Mesendoderm (in vitro differentiated cells): Measurements from ENCODE around the gene SYTL5. TPM values are rescaled to one million over a fixed set of nuclear protein-coding genes. Genes with fewer than 3 reads are reported as not detected.

ENCODE experiments used
- DNase-seq: peaks from one replicate; pipeline ENCODE4 v3.0.0; 2013
- H2AK5ac ChIP-seq: 2 replicates; pipeline ENCODE4 v1.6.1; 2013; ENCODE audit warnings: low read length, inconsistent platforms
- H2BK120ac ChIP-seq: 2 replicates; pipeline ENCODE4 v1.6.1; 2013; ENCODE audit warnings: low read depth, mild to moderate bottlenecking, low read length, moderate library complexity, mixed read lengths
- H2BK15ac ChIP-seq: replicated peaks from 2 replicates; pipeline ENCODE4 v1.6.1; 2013; ENCODE audit warnings: low read depth, mild to moderate bottlenecking, moderate library complexity
- H2BK5ac ChIP-seq: 2 replicates; pipeline ENCODE4 v1.6.1; 2013; ENCODE audit warnings: low read length, inconsistent platforms
- H3K18ac ChIP-seq: 2 replicates; pipeline ENCODE4 v1.6.1; 2013; ENCODE audit warnings: mild to moderate bottlenecking, low read length, mixed read lengths
- H3K23ac ChIP-seq: one replicate; pipeline ENCODE4 v1.6.1; 2013; ENCODE audit warnings: low read length
- H3K27ac ChIP-seq: 2 replicates; pipeline ENCODE4 v1.5.1; 2013; ENCODE audit warnings: low read depth, mild to moderate bottlenecking, inconsistent platforms, low read length, moderate library complexity
- H3K27me3 ChIP-seq: 2 replicates; pipeline ENCODE4 v1.6.1; 2013; ENCODE audit warnings: low read length, control low read depth, mild to moderate bottlenecking, inconsistent platforms; ENCODE audit not compliant: insufficient read depth, poor library complexity
- H3K36me3 ChIP-seq: 2 replicates; pipeline ENCODE4 v1.6.1; 2013; ENCODE audit warnings: low read length, inconsistent platforms; ENCODE audit not compliant: control insufficient read depth, insufficient read depth
- H3K4ac ChIP-seq: one replicate; pipeline ENCODE4 v1.6.1; 2013; ENCODE audit warnings: low read depth, mild to moderate bottlenecking, low read length, moderate library complexity
- H3K4me1 ChIP-seq: 2 replicates; pipeline ENCODE4 v1.6.1; 2013; ENCODE audit warnings: low read depth, low read length, inconsistent platforms; ENCODE audit not compliant: control insufficient read depth
- H3K4me2 ChIP-seq: 2 replicates; pipeline ENCODE4 v1.6.1; 2013; ENCODE audit warnings: low read length
- H3K4me3 ChIP-seq: 2 replicates; pipeline ENCODE4 v1.5.1; 2013; ENCODE audit warnings: mild to moderate bottlenecking, low read length
- H3K56ac ChIP-seq: one replicate; pipeline ENCODE4 v1.6.1; 2013; ENCODE audit warnings: low read length
- H3K79me1 ChIP-seq: 2 replicates; pipeline ENCODE4 v1.6.1; 2013; ENCODE audit warnings: low read length, inconsistent platforms
- H3K79me2 ChIP-seq: 2 replicates; pipeline ENCODE4 v1.6.1; 2013; ENCODE audit warnings: mild to moderate bottlenecking, low read length; ENCODE audit not compliant: control insufficient read depth, insufficient read depth
- H3K9ac ChIP-seq: 2 replicates; pipeline ENCODE4 v1.6.1; 2013; ENCODE audit warnings: low read length, inconsistent platforms
- H4K5ac ChIP-seq: one replicate; pipeline ENCODE4 v1.6.1; 2013; ENCODE audit warnings: low read length
- H4K8ac ChIP-seq: one replicate; pipeline ENCODE4 v1.6.1; 2013; ENCODE audit warnings: low read depth, mild to moderate bottlenecking, control low read depth, low read length, moderate library complexity
- WGBS: extraction: QIAGEN DNeasy Blood & Tissue Kit; methylation state at CpG from one replicate; pipeline ENCODE4 v1.1.7; 2013; ENCODE audit warnings: low lambda C conversion rate, missing lambda C conversion rate; ENCODE audit not compliant: insufficient coverage; ENCODE audit errors: extremely low coverage; 5-methylcytosine and 5-hydroxymethylcytosine counted together
- polyA plus RNA-seq, 2 experiments: library from polyadenylated mRNA; stranded (reverse); fragments of 200-250 nt; gene quantifications; one replicate each; pipeline ENCODE4 v1.2.3, GENCODE V29; 2013

The SYTL5 gene
- polyA plus RNA-seq (2013, experiment 1 of 2) = 0.29 TPM
- 0.31 TPM for polyA plus RNA-seq (2013, experiment 2 of 2)

- H3K18ac ChIP-seq = no peak within 1 kb of the TSS
- H3K27me3 ChIP-seq = no peaks in the 10 kb centered on the region
- H4K8ac ChIP-seq = no peak within 1 kb of the TSS
- H2BK5ac ChIP-seq = no peak within 1 kb of the TSS
- H4K5ac ChIP-seq = no peak within 1 kb of the TSS
- H3K4me2 ChIP-seq = no peak within 1 kb of the TSS
- H2BK15ac ChIP-seq = no peak within 1 kb of the TSS
- H3K4ac ChIP-seq = no peak within 1 kb of the TSS
- no peak within 1 kb of the TSS for H3K9ac ChIP-seq
- no CpG with 5 or more reads among the region's 1 CpG for WGBS
- no peak within 1 kb of the TSS for H3K23ac ChIP-seq
- no peak within 1 kb of the TSS for H3K56ac ChIP-seq
- no peaks in the 10 kb centered on the region for H3K4me1 ChIP-seq
- DNase-seq = no peak
- H2AK5ac ChIP-seq = no peak within 1 kb of the TSS
- H2BK120ac ChIP-seq = no peak within 1 kb of the TSS
- no peak within 1 kb of the TSS for H3K4me3 ChIP-seq
- H3K79me2 ChIP-seq = no peaks in the 10 kb centered on the region
- H3K36me3 ChIP-seq = no peaks in the 10 kb centered on the region
- H3K79me1 ChIP-seq = no peaks in the 10 kb centered on the region
- H3K27ac ChIP-seq = no peak within 1 kb of the TSS
These were observed at the start of gene SYTL5 for GRCh38 chrX:38006291-38006690. SYTL5 (plus strand) TSS chrX:38006553; CDS start chrX:38033890, 27,337 bp downstream.

- WGBS = no CpG with 5 or more reads among the region's 7 CpGs
- Histone ChIP-seq H2AK5ac (no peak overlapping the region), H3K79me1 (no peaks in the 10 kb centered on the region), H2BK15ac (no peak overlapping the region), H3K4me2 (no peak overlapping the region), H3K27ac (no peak overlapping the region), H2BK120ac (no peak overlapping the region), H4K8ac (no peak overlapping the region), H3K4me3 (no peak overlapping the region), H3K4ac (no peak overlapping the region), H3K27me3 (no peaks in the 10 kb centered on the region), H3K4me1 (no peaks in the 10 kb centered on the region), H3K79me2 (no peaks in the 10 kb centered on the region), H3K9ac (no peak overlapping the region), H2BK5ac (no peak overlapping the region), H3K56ac (no peak overlapping the region), H3K23ac (no peak overlapping the region), H4K5ac (no peak overlapping the region), H3K36me3 (no peaks in the 10 kb centered on the region), H3K18ac (no peak overlapping the region)
- peak; percentile 32 for DNase-seq
These were observed 47.7 kb upstream of the SYTL5 start for GRCh38 chrX:37958525-37959211.

DNA sequence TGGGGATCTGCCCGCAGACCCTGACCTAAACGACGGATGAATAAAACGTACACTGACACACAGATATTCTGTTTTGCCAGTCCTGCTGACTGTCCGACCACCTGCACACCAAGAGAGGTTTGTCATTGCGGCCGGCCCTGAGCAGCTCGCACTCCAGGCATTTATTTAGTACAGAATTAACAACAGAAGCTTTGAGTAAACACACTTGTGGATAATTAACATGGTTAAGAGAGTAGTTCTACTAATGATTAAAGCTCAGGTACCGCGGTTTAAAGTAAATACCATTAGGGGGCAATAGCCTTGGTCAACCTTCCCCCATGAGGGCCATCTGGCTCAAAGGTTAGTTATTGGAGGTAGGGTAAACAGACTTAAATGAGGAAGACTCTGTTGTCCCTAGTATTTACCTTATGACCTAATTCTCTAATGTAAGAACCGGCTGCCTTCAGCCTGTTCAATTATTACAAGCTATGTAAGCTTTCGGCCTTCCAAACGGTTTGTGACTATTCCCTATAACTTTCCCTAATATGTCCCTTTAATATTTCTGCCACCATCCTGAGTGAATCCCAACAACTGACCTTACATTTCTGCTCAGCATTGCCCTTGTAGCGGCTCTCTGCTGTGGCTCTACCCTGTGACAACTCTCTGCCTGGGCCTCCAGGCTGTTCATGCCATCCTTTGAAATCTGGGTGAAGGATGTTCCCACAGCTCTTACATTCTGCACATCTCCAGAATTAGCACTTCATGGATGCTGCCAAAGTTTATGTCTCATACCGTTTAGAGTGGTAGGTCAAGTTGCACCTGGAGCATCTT is 46.9 kb upstream of the SYTL5 start:
- Histone ChIP-seq H3K36me3 (no peaks in the 10 kb centered on the region), H3K18ac (no peak overlapping the region), H4K5ac (no peak overlapping the region), H2AK5ac (no peak overlapping the region), H3K27ac (no peak overlapping the region), H2BK5ac (no peak overlapping the region), H3K4me1 (no peaks in the 10 kb centered on the region), H3K4ac (no peak overlapping the region), H3K79me1 (no peaks in the 10 kb centered on the region), H3K4me2 (no peak overlapping the region), H2BK15ac (no peak overlapping the region), H3K79me2 (no peaks in the 10 kb centered on the region), H4K8ac (no peak overlapping the region), H3K56ac (no peak overlapping the region), H3K27me3 (no peaks in the 10 kb centered on the region), H3K4me3 (no peak overlapping the region), H2BK120ac (no peak overlapping the region), H3K9ac (no peak overlapping the region), H3K23ac (no peak overlapping the region)
- WGBS = no CpG with 5 or more reads among the region's 15 CpGs
- no peak for DNase-seq

GRCh38 chrX:37961118-37961517 is 45.2 kb upstream of the SYTL5 start:
- Histone ChIP-seq H3K4me2 (no peak overlapping the region), H2BK15ac (no peak overlapping the region), H3K23ac (no peak overlapping the region), H2BK120ac (no peak overlapping the region), H3K4ac (no peak overlapping the region), H2BK5ac (no peak overlapping the region), H3K27me3 (no peaks in the 10 kb centered on the region), H3K9ac (no peak overlapping the region), H3K4me3 (no peak overlapping the region), H3K79me2 (no peaks in the 10 kb centered on the region), H3K79me1 (no peaks in the 10 kb centered on the region), H3K27ac (no peak overlapping the region), H4K5ac (no peak overlapping the region), H3K56ac (no peak overlapping the region), H4K8ac (no peak overlapping the region), H2AK5ac (no peak overlapping the region), H3K18ac (no peak overlapping the region), H3K36me3 (no peaks in the 10 kb centered on the region), H3K4me1 (no peaks in the 10 kb centered on the region)
- WGBS = no CpG with 5 or more reads among the region's 1 CpG
- DNase-seq = no peak

GRCh38 chrX:37967714-37968113 is 38.6 kb upstream of the SYTL5 start:
- Histone ChIP-seq H2BK120ac (no peak overlapping the region), H3K18ac (no peak overlapping the region), H3K4me2 (no peak overlapping the region), H3K23ac (no peak overlapping the region), H2BK15ac (no peak overlapping the region), H3K36me3 (no peaks in the 10 kb centered on the region), H3K4ac (no peak overlapping the region), H4K5ac (no peak overlapping the region), H3K79me2 (no peaks in the 10 kb centered on the region), H3K4me1 (no peaks in the 10 kb centered on the region), H3K27me3 (no peaks in the 10 kb centered on the region), H3K56ac (no peak overlapping the region), H4K8ac (no peak overlapping the region), H3K79me1 (no peaks in the 10 kb centered on the region), H2AK5ac (no peak overlapping the region), H2BK5ac (no peak overlapping the region), H3K27ac (no peak overlapping the region), H3K4me3 (no peak overlapping the region), H3K9ac (no peak overlapping the region)
- no CpG with 5 or more reads among the region's 2 CpGs for WGBS
- DNase-seq = no peak
